CD4-positive, alpha-beta T cell treated with Interleukin-21 for 1 hour (primary cell): ENCODE data around the gene HPSE2.

ENCODE experiments used
- DNase-seq: peaks from one replicate; pipeline ENCODE4 v3.0.0-alpha.2; 2020

HPSE2 gene

DNA sequence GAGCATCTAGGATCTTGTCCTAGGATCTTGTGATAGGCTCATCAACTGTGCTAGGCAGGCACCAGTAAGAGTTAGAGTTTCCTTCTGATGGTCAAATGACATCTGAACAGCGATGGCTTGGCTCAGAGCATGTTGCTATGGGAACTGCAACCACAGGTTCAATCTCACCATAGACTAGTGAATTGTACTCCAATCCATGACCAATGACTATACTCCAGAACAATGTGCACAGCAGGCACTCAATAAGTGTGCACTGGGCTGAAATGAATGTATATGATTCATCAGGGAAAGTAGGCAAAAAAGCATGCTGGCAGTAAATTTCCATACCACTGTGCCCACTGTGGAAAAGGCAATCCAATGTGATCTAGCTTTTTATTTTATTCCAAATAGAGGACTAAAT is 625.4 kb downstream of the HPSE2 start:
- DNase-seq: no peak

DNA sequence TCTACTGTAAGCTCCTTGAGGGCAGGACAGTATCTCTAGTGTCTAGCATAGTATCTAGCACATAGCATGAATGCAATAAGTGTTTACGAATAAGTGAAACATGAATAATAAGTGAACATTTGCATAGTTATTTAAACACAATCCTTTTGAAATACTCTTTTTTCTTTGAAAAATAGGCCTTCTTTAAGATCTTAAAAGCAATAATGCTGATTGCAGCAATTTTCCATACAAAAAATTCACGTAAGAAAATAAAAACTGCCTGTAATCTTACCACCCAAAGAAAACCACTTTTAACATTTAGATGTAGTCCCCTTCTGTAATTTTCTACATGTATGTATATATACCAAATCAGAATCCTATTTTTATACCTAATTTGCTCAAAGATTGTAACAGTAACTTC is 626.4 kb downstream of the HPSE2 start:
- no peak for DNase-seq

DNA sequence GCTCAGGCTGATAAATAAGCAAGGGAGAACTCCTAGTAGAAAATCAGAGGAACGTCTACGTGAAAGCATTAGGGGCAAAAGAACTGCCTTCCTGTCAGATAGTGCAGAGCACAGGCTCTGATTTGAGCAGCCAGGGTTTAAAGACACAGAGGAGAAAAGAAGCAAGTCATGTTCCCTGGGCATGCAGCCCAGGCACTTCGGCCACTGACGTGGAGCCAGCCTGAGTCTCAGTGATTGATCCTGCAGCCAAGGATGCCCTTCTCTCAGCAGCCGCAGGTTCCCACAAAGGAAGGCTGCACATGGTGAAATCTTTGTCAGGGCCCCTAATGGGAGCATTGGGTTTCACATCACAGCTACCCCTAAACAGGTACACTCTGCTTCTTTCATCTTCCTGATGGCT is 627.2 kb downstream of the HPSE2 start:
- no peak for DNase-seq

DNA sequence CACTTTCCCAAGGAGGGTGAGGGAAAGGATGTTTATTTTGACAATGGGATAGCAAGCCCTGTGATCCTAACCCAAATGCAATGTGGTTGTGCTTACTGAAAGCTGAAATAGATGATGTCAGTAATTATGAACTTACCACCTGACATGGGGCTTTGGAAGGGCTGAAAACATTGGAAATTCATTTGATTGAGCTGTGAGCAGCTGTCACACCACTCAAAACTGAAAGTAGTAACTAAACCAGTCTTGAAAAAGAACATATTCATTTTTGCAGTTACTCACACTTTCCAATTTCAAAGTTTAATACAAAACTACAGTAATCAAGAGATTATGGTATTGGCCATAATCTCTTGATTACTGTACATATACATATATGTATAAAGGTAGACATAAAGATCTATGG is 633.4 kb downstream of the HPSE2 start:
- DNase-seq: no peak

DNA sequence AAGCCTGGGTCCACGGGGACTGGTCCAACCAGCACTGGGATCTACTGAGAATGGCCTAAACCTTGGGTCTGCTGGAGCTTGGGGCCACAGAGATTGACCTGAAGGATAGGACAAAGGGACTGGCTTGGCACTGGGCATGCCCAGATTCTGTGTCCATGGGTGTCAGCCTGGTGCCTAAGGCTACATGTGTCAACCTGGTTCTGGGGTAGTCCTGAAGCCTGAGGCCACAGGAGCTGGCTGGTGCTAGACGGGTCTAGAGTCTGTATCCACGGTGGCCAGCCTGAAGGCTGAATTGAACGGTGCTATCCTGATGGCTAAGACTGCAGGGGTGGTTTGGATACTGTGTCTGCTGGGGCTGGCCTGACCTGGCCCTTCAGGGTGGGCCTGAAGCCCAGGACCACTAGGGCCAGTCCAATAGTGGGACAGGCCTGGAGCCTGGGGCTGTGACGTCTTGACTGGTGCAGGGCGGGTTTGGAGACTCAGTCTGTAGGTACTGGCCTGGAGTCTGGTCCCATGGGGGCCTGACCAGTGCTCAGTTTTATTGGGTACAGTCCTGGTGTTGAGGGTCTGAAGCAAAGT is 636.5 kb downstream of the HPSE2 start:
- no peak for DNase-seq

DNA sequence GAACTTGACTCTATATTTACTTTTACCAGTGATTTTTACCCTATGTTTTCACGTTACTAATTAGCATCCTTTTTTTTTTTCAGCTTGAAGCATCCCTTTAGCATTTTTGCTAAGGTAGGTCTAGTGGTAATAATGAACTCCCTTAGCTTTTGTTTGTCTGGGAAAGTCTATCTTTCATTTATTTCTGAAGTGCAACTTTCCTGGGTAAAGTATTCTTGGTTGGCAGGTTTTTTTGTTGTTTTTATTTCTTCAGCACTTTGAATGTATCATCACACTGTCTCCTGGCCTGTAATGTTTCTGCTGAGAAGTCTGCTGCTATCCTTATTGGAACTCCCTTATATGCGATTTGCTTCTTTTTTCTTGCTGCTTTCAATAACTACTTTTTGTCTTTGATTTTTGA is 639.2 kb downstream of the HPSE2 start:
- no peak for DNase-seq

DNA sequence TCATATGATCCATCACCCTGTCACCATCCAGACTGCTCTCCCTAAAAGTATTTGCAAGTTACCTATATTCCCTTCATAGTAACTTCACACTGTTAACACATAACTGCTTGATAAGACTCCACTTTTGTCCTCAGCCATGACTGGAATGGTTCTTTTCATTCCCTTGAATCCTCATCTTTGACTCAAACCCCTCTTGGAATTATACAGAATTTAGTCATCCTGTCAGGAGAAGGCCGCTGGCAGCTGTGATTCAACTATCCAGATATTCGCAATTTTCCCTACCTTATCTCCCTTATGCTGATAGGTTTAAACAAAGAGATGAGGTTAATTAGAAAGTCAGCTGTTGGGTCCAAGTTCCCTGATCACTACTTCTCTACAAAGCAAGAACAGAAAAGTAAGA is 646.0 kb downstream of the HPSE2 start:
- no peak for DNase-seq

DNA sequence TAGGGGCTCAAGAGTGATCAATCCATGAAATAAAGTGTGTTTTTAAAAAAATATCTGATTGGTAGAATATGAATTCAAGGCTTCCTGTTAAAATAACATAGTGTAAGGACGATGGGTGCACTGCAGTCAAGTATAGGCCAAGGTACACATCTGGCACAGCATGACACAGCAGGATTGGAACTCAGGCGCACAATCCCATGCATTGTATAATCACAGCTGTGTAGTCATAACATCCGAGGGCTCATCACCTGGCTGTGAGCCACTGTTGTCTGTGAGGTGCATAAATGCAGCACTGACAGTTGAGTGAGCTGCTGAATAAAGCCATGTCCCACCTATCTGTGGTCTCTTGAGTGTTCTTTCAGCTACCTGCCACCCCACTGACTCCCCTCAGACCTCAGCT is 646.6 kb downstream of the HPSE2 start:
- DNase-seq: no peak

DNA sequence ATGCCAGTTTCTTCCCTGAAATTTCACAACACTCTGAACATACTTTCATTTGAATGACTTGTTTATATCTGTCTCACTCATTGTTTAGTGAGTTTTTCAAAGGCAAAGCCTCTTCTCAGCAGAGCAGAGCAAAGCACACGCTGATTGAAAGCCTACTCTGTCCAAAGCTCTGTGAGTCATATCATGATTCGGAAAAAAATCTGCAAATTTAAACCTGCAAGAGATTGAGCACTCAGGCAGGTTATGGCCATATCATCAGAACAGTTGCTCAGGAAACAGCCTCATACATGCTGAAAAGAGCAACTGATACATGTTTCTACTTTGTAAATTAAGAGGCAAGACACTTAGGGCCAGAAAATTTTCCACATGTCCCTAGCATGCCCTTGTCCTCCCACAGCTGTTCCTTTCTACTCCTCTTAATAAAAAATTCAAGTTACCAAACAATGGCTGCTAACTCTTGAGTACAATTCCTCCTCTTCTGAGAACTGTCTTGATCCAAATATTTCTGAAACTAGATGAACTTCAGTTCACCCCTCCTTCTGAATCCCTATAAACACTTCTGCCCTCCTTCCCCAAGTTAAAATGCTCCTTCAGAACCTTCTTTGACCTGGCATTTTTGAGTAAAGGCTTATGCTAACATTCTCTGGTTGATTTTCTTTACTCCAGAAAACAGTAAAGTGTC is 648.4 kb downstream of the HPSE2 start:
- no peak for DNase-seq

DNA sequence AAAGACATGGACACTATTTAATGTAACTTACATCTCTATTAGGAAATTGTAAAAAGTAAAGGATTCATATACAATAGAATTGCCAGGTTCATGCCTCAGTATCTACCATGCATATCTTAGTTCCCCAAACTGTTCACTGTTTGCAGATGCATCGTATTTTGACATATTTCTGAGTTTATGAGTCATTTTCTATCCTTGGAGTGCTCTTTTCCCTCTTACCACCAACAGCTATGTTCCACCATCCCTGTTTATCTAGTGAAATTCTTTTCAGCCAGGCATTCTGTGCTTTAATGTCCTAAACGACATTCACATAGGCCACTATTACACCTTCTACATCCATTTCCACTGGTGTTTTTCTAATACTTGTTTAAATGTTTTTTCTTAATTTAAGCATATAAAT is 649.6 kb downstream of the HPSE2 start:
- no peak for DNase-seq

DNA sequence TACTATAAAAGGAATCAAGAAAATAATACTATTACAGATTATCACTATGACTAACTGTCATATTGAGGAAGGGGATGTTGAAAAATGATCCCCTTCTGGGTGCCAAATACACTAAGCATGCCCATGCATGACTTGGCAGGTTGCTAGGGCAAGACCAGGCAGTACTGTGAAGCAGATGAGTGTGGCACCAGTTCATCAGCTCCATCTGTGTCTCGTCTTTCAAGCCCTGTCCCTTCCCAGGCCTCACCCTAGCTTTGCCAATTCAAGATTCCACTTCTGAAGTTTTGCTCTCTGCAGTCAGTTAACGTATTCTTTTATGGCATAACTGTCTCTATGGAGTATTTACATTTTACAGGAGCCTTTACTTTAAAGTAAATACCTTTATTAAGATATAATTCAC is 653.3 kb downstream of the HPSE2 start:
- DNase-seq: no peak

DNA sequence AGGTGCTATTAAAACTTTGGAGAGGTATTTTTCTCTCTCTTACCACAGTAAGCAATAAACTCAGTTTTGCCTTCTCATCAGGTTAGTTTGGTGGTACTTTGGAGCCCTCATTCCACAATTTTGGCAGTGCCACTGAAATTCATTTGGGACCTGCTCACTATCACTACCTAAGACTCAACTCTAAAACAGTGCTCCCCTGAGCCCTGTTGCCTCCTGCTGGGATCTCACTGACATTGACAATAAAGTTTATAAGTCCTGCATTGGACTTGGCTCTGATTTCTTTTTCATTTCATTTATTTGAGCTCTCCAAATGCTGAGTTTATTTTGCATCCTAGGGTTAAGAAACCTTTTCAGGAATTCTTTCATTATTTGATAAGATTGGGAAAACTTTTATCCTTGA is 658.1 kb downstream of the HPSE2 start:
- DNase-seq: no peak

DNA sequence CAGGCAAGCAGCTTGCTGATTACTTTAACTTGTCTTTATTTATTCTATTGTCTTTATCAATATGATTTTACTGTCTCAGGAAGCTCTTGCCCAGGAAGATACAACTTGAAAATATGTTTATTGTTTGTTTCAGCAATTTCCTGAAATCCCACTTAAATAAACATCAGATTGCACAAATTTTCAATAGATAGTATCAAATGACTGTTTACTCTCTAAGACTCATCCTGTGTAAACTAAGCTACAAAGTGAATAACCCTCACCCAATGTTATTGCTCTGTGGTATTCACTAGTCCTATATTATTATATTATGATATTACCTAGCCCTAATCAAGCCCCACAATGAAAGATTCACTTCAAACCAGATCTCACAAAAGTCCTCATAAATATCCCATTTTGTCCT is 658.5 kb downstream of the HPSE2 start:
- DNase-seq: no peak

DNA sequence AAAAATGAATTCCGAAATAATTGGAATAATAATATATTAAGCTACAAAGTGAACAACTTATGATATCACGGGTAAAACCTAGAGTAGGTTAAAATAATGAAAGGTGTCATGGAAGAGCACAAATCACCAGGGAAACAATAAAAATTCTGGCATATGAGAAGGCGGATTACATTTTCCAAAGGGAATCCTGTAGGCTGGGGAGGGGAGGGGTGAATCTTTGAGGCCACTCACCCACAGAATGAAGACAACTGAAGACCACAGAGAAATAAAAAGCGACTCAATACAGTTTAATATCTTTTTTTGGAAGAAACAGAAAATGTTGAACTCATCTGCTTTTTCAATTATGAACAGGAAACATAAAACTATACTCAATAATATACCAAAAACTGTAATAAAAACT is 659.6 kb downstream of the HPSE2 start:
- DNase-seq: no peak

DNA sequence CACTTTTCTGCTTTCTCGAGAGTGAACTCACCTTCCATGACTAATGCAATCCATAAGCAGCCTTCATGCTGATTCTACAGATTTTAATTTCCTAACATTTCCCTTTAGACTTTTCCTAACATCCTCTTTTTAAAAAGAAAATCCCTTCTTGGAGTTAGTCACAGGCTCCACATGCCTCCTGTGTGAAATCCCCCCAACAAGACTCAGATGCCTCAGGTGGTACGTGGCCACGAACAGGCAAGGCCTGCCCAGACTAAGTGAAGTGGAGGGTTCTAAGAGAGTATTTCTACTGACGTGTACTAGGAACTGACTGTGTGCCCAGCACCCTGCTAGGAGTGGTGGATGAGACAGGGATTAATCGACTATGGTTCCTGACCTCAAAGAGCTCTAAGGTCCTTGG is 663.1 kb downstream of the HPSE2 start:
- no peak for DNase-seq

DNA sequence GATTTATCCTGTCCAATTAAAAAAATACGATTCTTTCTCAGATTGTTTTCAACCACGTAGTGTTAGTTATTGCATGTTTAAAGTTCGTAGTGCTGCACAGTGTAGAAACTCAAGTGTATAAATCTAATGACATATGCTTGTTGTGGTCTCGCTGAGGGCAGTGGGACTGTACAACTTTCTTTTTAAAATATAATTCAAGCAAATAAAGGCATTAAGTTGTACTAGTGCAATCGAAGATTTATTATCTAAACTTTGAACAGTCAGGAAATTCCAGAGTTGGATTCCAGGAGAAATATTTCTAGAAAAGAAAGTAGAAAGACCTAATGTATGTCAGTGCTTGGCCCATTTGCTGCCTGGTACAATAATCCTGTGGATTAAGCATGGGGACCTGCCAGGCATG is 664.8 kb downstream of the HPSE2 start:
- no peak for DNase-seq

DNA sequence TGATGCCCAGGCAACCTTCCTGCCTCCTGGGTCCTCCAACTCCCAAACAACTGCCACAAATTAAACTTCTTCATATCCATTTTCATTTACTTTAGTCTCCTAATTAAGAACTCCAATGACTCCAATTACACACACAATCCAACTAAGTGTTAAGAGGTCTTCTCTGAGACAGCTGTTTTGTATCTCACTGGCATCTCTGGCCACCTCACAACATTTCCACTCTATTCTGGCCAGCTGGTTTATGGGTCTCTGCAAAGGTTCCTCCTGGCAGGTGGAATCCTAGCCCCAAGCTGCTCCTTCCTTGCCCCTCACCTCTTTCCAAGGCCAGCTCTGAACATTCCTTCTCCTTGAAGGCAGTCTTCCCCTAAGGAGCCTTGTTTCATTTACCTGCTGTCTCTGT is 665.8 kb downstream of the HPSE2 start:
- no peak for DNase-seq

DNA sequence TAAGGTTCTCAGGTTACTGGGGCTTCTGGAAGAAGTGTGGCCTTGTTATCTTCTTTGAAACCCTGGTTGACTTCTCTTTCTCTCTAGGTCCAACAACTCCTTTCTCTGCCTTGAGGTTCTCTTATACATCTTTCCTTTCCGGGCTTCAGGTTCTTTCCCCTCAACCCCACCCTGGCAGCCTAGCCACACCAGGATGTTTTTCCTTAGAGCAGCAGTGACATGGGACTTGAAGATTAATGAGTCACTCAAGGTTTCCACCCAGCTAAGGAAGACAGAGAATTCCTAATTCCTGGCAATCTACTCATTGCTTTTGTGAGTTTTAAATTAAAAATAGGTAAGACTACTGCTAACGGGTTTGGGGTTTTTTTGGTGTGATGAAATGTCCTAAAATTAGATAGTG is 667.1 kb downstream of the HPSE2 start:
- DNase-seq: no peak

DNA sequence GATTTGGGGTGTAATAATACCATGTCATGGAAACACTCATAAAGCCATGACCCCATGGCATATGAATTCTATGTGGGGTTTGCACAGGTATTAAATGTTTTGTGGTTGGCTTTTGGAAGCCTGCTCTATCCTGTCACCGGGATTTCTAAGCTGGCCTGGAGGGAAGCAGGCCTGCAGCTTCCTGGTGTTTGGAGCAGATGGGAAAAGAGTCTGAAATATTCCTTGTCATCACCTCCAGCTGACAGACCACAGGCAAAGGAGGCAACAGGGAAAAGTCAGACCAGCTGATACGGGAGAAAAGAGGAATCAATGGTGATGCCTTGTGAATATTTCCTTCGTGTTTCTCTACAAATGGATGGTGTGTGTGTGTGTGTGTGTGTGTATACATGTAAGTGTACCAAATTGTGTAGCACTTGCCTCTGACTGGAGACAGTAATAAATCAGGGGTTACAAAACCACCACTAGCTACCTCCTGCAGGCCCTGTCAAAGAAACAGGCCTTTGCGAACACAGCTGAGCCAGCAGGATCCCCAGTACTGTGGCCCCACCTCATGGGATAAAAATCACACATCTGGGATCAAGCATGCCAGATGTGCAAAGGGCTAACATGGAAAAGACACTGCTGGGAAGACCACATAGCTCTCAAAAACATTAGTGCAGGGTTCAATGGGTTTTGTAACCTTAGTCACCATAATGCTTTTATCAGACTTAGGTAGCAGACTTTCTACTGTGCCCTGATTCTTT is 668.1 kb downstream of the HPSE2 start:
- no peak for DNase-seq

DNA sequence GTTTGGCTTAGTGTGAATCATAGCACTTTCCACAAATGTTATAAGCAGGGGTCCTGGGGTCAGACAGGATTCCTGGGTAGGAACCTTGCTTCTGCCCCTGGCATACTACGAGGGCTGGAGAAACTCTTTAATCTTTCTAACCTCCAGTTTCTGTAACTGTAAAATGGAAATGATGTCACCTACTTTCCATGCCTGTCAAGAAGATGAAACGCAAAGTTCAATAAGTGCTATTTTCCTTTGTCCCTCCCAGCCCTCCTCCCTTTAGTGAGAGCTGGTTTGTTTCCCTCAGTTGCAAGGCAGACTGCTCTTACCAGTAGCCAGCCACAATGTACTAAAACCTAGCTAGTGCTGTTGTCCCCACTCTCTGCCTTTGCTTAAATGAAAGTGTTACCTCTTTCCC is 671.8 kb downstream of the HPSE2 start:
- DNase-seq: no peak

DNA sequence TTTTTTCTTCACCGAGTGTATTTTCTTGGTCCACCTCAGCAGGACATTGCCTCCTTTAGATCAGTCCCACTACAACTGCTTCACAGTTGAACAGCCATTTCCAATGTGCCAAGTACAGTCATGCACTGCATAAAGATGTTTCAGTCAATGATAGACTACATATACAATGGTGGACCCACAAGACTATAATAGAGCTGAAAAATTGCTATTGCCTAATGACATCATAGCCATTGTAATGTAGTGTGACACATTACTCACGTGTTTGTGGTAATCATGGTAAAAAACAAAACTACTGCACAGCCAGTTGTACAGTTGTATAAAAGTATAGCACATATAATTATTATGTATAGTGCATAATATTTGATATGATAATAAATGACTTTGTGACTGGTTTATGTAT is 675.1 kb downstream of the HPSE2 start:
- DNase-seq: no peak

DNA sequence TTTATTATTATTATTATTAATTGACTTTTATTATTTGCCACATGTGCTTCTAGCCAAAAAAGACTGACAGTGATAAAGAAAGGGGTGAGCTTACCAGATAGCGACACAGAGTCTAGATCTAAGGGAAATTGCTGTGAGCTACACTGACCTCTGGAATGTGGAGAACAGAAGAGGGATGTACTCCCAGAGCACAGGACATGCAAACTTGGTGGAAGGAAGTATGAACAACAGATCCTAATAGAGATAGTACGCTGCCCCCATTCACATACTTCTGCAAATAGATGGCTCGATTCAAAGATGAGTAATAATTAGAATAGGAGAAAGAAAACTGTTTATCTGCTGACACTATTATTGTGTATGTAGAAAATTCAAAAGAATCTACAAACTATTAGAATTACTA is 679.6 kb downstream of the HPSE2 start:
- no peak for DNase-seq

DNA sequence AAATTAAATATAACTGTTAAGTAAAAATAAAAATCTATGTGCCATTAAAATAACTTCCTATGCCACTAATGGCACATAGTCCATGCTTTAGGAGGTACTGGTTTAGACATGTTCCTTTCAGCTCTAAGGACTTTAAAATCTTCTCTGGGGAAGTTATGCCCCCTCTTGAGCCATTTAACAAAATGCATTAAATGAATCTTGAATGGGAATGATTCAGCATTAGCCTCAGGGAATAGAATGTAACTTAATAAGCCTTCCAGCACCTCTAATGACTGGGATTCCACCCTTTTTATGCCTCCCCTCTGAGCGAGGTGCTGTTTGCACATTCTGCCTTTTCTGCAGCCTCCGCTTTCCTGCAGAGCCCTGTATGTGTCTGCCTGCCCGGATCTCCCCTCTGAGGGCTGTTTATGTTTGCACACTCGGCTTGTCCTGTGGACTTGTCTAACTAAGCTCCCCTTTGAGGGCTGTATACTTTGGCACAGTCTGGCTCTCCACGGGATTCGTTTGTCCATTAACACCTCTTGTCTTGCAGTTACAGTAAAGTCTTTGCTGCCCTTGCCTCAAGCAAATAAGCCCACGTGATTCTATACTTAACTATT is 680.5 kb downstream of the HPSE2 start:
- DNase-seq: no peak

DNA sequence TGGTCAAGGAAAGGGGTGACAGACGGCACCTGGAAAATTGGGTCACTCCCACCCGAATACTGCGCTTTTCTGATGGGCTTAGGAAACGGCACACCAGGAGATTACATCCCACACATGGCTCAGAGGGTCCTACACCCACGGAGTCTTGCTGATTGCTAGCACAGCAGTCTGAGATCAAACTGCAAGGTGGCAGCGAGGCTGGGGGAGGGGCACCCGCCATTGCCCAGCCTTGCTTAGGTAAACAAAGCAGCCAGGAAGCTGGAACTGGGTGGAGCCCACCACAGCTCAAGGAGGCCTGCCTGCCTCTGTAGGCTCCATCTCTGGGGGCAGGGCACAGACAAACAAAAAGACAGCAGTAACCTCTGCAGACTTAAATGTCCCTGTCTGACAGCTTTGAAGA is 694.1 kb downstream of the HPSE2 start:
- peak; percentile 2 for DNase-seq
